ENCODE measurements around the gene CCDC9.

The CCDC9 gene

GRCh38 chr19:47255879-47256692 is at the start of gene CCDC9:
Gene CCDC9 (plus strand): TSS chr19:47256525. CDS start chr19:47258401, 1,876 bp downstream.
- no peak for TF ChIP-seq CTCF (IDR thresholded peaks at IDR 0.05; ENCODE audit: extremely low read depth, missing control alignments)
- no peak for DNase-seq (ENCODE audit: low spot score)

- no peak for DNase-seq (ENCODE audit: low spot score)
- TF ChIP-seq CTCF (IDR thresholded peaks at IDR 0.05; ENCODE audit: extremely low read depth, missing control alignments) = no peak
Measured at GRCh38 chr19:47209319-47210179, 46.8 kb upstream of the CCDC9 start.

- TF ChIP-seq CTCF (IDR thresholded peaks at IDR 0.05; ENCODE audit: extremely low read depth, missing control alignments) = no peak
- DNase-seq (ENCODE audit: low spot score) = no peak
Measured at GRCh38 chr19:47210180-47210490, 46.2 kb upstream of the CCDC9 start.

GRCh38 chr19:47210689-47211316 is 45.5 kb upstream of the CCDC9 start:
- DNase-seq (ENCODE audit: low spot score) = peak; percentile 75

GRCh38 chr19:47215581-47215980 is 40.7 kb upstream of the CCDC9 start:
- no peak for DNase-seq (ENCODE audit: low spot score)
- no peak for TF ChIP-seq CTCF (IDR thresholded peaks at IDR 0.05; ENCODE audit: extremely low read depth, missing control alignments)

More at GRCh38 chr19:47210689-47211316, 45.5 kb upstream of the CCDC9 start:
- TF ChIP-seq CTCF (IDR thresholded peaks at IDR 0.05; ENCODE audit: extremely low read depth, missing control alignments) = peak; percentile 77

- no peak for TF ChIP-seq CTCF (IDR thresholded peaks at IDR 0.05; ENCODE audit: extremely low read depth, missing control alignments)
- no peak for DNase-seq (ENCODE audit: low spot score)
Measured at GRCh38 chr19:47221080-47221841, 35.1 kb upstream of the CCDC9 start.

Data from GM20000 (cell line).